Activated B cell treated with CpG ODN at 0.5 μM for 24 hours (primary cell): ENCODE results near the gene PCNX1. TPM values are rescaled to one million over a fixed set of nuclear protein-coding genes. Genes with fewer than 3 reads are reported as not detected.

Experiments
- ATAC-seq: fragments of 200-7000 bp; cut with Tn5 transposase; one replicate; pipeline ENCODE4 v1.10.0; 2021; ENCODE audit warnings: low read depth, mild to moderate bottlenecking, moderate library complexity
- CTCF ChIA-PET: fragments of 350-600 bp; sonication (Branson Sonifier 250); formaldehyde crosslinking; loops from one replicate; lab custom pipeline; 2021; ENCODE audit warnings: antibody characterized with exemption; lab: Charles Lee
- POLR2A ChIA-PET: fragments of 350-600 bp; sonication (Branson Sonifier 250); formaldehyde crosslinking; loops from one replicate; lab custom pipeline; 2021; ENCODE audit warnings: antibody characterized with exemption; lab: Charles Lee
- DNase-seq: peaks from one replicate; pipeline ENCODE4 v3.0.0; 2022
- H3K27ac Mint-ChIP-seq: one replicate; pipeline ENCODE4 v1.8.0; 2020; ENCODE audit warnings: mixed read lengths
- H3K27me3 Mint-ChIP-seq: one replicate; pipeline ENCODE4 v1.8.0; 2021; ENCODE audit warnings: mixed read lengths
- H3K36me3 Mint-ChIP-seq: one replicate; pipeline ENCODE4 v1.8.0; 2021; ENCODE audit warnings: low read depth, mixed read lengths
- H3K4me1 Mint-ChIP-seq: one replicate; pipeline ENCODE4 v1.8.0; 2021; ENCODE audit warnings: mixed read lengths
- H3K4me3 Mint-ChIP-seq: one replicate; pipeline ENCODE4 v1.8.0; 2020; ENCODE audit warnings: mild to moderate bottlenecking, mixed read lengths
- H3K9me3 Mint-ChIP-seq: one replicate; pipeline ENCODE4 v1.8.0; 2020; ENCODE audit warnings: mixed read lengths
- CTCF ChIP-seq: fragments of 200-600 bp; IDR thresholded peaks from one replicate; pipeline ENCODE4 v1.8.0; 2022; ENCODE audit warnings: antibody characterized with exemption, mild to moderate bottlenecking
- intact Hi-C: fragments of 100-400 bp; cut with micrococcal nuclease; formaldehyde crosslinking; loops from one replicate; pipeline ENCODE4 v1.15.1; 2024
- total RNA-seq: library from RNA; stranded (reverse); gene quantifications from 2 replicates; pipeline ENCODE4 v1.2.3, GENCODE V29; 2022

The PCNX1 gene
- total RNA-seq, 1 donor from 2014 or later: 64.7 TPM

GRCh38 chr14:71105177-71105576 lies 197.9 kb downstream of the PCNX1 start:
- POLR2A ChIA-PET: interaction anchor here (0.7 kb wide), 1 partner anchor 10 kb away, joined by 4 read pairs; no protein-coding TSS in a partner anchor

GRCh38 chr14:71107921-71108320 lies 200.7 kb downstream of the PCNX1 start:
- no peaks in the 10 kb centered on the region for H3K9me3 Mint-ChIP-seq
- H3K4me3 Mint-ChIP-seq: no peak overlapping the region
- peaks cover 80% of the 10 kb centered on the region for H3K36me3 Mint-ChIP-seq
- CTCF ChIA-PET: interaction anchor here (5.6 kb wide), 1 partner anchor 644 kb away, joined by 52 read pairs; no protein-coding TSS in a partner anchor
- no peak for ATAC-seq
- POLR2A ChIA-PET: no interaction called here
- H3K27me3 Mint-ChIP-seq: no peaks in the 10 kb centered on the region
- DNase-seq: no peak
- TF ChIP-seq CTCF: no peak
- intact Hi-C loops: loop anchor here (10.0 kb wide), 1 partner anchor 747 kb away; no protein-coding TSS in a partner anchor
- no peaks in the 10 kb centered on the region for H3K4me1 Mint-ChIP-seq
- H3K27ac Mint-ChIP-seq: no peak overlapping the region

More at GRCh38 chr14:71105177-71105576, 197.9 kb downstream of the PCNX1 start:
- no peak for TF ChIP-seq CTCF
- Mint-ChIP-seq H3K4me3 (no peak overlapping the region), H3K27me3 (no peaks in the 10 kb centered on the region), H3K9me3 (no peaks in the 10 kb centered on the region), H3K27ac (no peak overlapping the region), H3K4me1 (no peaks in the 10 kb centered on the region), H3K36me3 (peaks cover 73% of the 10 kb centered on the region)
- intact Hi-C loops: loop anchor here (10.0 kb wide), 1 partner anchor 750 kb away; no protein-coding TSS in a partner anchor
- DNase-seq (no peak), ATAC-seq (no peak)
- CTCF ChIA-PET: interaction anchor here (0.7 to 5.6 kb wide), 7 partner anchors 10 to 647 kb away, joined by 4 to 52 read pairs (median 12); no protein-coding TSS in a partner anchor

GRCh38 chr14:71108398-71109119 lies 201.3 kb downstream of the PCNX1 start:
- intact Hi-C loops: loop anchor here (10.0 kb wide), 1 partner anchor 746 kb away; no protein-coding TSS in a partner anchor
- Mint-ChIP-seq H3K4me3 (no peak overlapping the region), H3K27me3 (no peaks in the 10 kb centered on the region), H3K36me3 (peaks cover 77% of the 10 kb centered on the region), H3K4me1 (no peaks in the 10 kb centered on the region), H3K9me3 (no peaks in the 10 kb centered on the region), H3K27ac (no peak overlapping the region)
- ChIA-PET POLR2A (no interaction called here), CTCF (interaction anchor here (0.9 to 5.6 kb wide), 3 partner anchors 30 to 643 kb away, joined by 3 to 52 read pairs (median 5); no protein-coding TSS in a partner anchor)
- no peak for TF ChIP-seq CTCF
- ATAC-seq (no peak), DNase-seq (no peak)

GRCh38 chr14:71113376-71113775 lies 206.1 kb downstream of the PCNX1 start:
- Mint-ChIP-seq H3K27ac (no peak overlapping the region), H3K36me3 (peaks cover 44% of the 10 kb centered on the region), H3K4me1 (peaks cover 32% of the 10 kb centered on the region), H3K9me3 (no peaks in the 10 kb centered on the region), H3K27me3 (no peaks in the 10 kb centered on the region), H3K4me3 (no peak overlapping the region)
- TF ChIP-seq CTCF: no peak
- intact Hi-C loops: no loop called here
- ChIA-PET CTCF (no interaction called here), POLR2A (interaction anchor here (0.5 kb wide), 1 partner anchor 632 kb away, joined by 4 read pairs; no protein-coding TSS in a partner anchor)
- DNase-seq (no peak), ATAC-seq (no peak)

GRCh38 chr14:71114565-71114964 lies 207.3 kb downstream of the PCNX1 start:
- H3K27ac Mint-ChIP-seq: peak overlapping the region; percentile 7

More at GRCh38 chr14:71114565-71114964, 207.3 kb downstream of the PCNX1 start:
- Mint-ChIP-seq H3K9me3 (no peaks in the 10 kb centered on the region), H3K4me1 (peaks cover 40% of the 10 kb centered on the region), H3K27me3 (no peaks in the 10 kb centered on the region), H3K4me3 (no peak overlapping the region), H3K36me3 (peaks cover 35% of the 10 kb centered on the region)
- POLR2A ChIA-PET: interaction anchor here (0.6 to 0.9 kb wide), 2 partner anchors 10 to 28 kb away, joined by 4 to 6 read pairs; no protein-coding TSS in a partner anchor
- CTCF ChIA-PET: interaction anchor here (1.0 to 2.4 kb wide), 3 partner anchors 10 to 289 kb away, joined by 3 to 12 read pairs (median 4); no protein-coding TSS in a partner anchor
- no peak for ATAC-seq
- no peak for DNase-seq
- intact Hi-C loops: no loop called here
- no peak for TF ChIP-seq CTCF
